Fibroblast of lung (primary cell): ENCODE data around the gene CCL17. TPM values are rescaled to one million over a fixed set of nuclear protein-coding genes. Genes with fewer than 3 reads are reported as not detected.

Experiments
- DNase-seq, 2 donors: peaks; one replicate each; pipeline versions ENCODE4 v3.0.0 to v3.0.0-alpha.2; 2010; ENCODE audit warnings: low read depth in 2 of 2
- H2AFZ ChIP-seq: 2 replicates; pipeline ENCODE4 v1.5.1; 2012; ENCODE audit warnings: low read length, control low read depth, inconsistent platforms
- H3K27ac ChIP-seq: 2 replicates; pipeline ENCODE4 v1.5.1; 2011; ENCODE audit warnings: low read length, control low read depth; ENCODE audit not compliant: insufficient read depth
- H3K27me3 ChIP-seq: 2 replicates; pipeline ENCODE4 v1.5.1; 2011; ENCODE audit warnings: mild to moderate bottlenecking, low read length; ENCODE audit not compliant: control insufficient read depth, insufficient read depth
- H3K36me3 ChIP-seq: 2 replicates; pipeline ENCODE4 v1.5.1; 2011; ENCODE audit warnings: low read length; ENCODE audit not compliant: control insufficient read depth, insufficient read depth
- H3K4me1 ChIP-seq: 2 replicates; pipeline ENCODE4 v1.5.1; 2011; ENCODE audit warnings: low read length; ENCODE audit not compliant: control insufficient read depth, insufficient read depth; ENCODE audit errors: extremely low read depth
- H3K4me2 ChIP-seq: 2 replicates; pipeline ENCODE4 v1.5.1; 2011; ENCODE audit warnings: low read length, control low read depth; ENCODE audit not compliant: insufficient read depth; ENCODE audit errors: extremely low read depth
- H3K4me3 ChIP-seq, 4 experiments: fragments of 200-600 bp in 1 of 4; sonication (generic) in 1 of 4; replicated peaks in 1 of 4; 2 replicates each; pipeline ENCODE4 v1.5.1; 2011 to 2016; ENCODE audit warnings: low read length in 4 of 4, low read depth in 3 of 4, mild to moderate bottlenecking in 3 of 4, control low read depth in 2 of 4, inconsistent platforms in 1 of 4, mixed read lengths in 1 of 4; ENCODE audit not compliant: insufficient read depth in 1 of 4; ENCODE audit errors: control extremely low read depth in 1 of 4
- H3K79me2 ChIP-seq: 2 replicates; pipeline ENCODE4 v1.5.1; 2012; ENCODE audit warnings: mild to moderate bottlenecking, low read length, inconsistent platforms; ENCODE audit not compliant: control insufficient read depth, insufficient read depth
- H3K9ac ChIP-seq: 2 replicates; pipeline ENCODE4 v1.5.1; 2011; ENCODE audit warnings: mild to moderate bottlenecking, low read length, control low read depth; ENCODE audit not compliant: insufficient read depth
- H3K9me3 ChIP-seq: 2 replicates; pipeline ENCODE4 v1.5.1; 2012; ENCODE audit warnings: low read depth, low read length; ENCODE audit not compliant: control insufficient read depth, insufficient read depth
- H4K20me1 ChIP-seq: 2 replicates; pipeline ENCODE4 v1.5.1; 2011; ENCODE audit warnings: low read length; ENCODE audit not compliant: control insufficient read depth, insufficient read depth; ENCODE audit errors: extremely low read depth
- CTCF ChIP-seq, 2 donors: IDR thresholded peaks in 1 of 2; conservative IDR thresholded peaks in 1 of 2; 1 replicate in 1 of 2; 2 replicates in 1 of 2; pipeline ENCODE4 v1.5.1; 2011 to 2012; ENCODE audit warnings: low read length in 2 of 2, control low read depth in 1 of 2, inconsistent platforms in 1 of 2, low read depth in 1 of 2, mild to moderate bottlenecking in 1 of 2
- EZH2 ChIP-seq: IDR thresholded peaks from 2 replicates; pipeline ENCODE4 v1.5.1; 2012; ENCODE audit warnings: low read length, control low read depth, mild to moderate bottlenecking; ENCODE audit errors: missing control alignments
- polyA minus RNA-seq: library from RNA; depleted of rRNA, polyadenylated mRNA; stranded (reverse); fragments of >200 nt; gene quantifications from 2 replicates; pipeline ENCODE4 v1.2.3, GENCODE V29; 2011; ENCODE audit warnings: low replicate concordance
- polyA plus RNA-seq, 2 donors: library from polyadenylated mRNA; depleted of rRNA in 1 of 2; stranded (reverse) in 1 of 2; unstranded in 1 of 2; fragments of >200 nt; gene quantifications; 2 replicates each; pipeline ENCODE4 v1.2.1, GENCODE V29; 2011 to 2012; ENCODE audit warnings: missing spikeins in 1 of 2
- total RNA-seq: library from RNA; depleted of rRNA; stranded (reverse); fragments of >200 nt; gene quantifications from 2 replicates; pipeline ENCODE4 v1.2.1, GENCODE V29; 2014

Gene CCL17
- total RNA-seq (not detected in 2 replicates), polyA plus RNA-seq (not detected in 2 replicates), polyA minus RNA-seq (not detected in 2 replicates)
- not detected in 2 replicates for polyA plus RNA-seq (2012)

GRCh38 chr16:57403965-57404817, at the start of gene CCL17:
Gene CCL17 (plus strand): TSS chr16:57404767. CDS start chr16:57413933, 9,166 bp downstream.
- H3K4me2 ChIP-seq, result no peak within 1 kb of the TSS
- H3K4me3 ChIP-seq, result no peak within 1 kb of the TSS

GRCh38 chr16:57355898-57356414, 48.6 kb upstream of the CCL17 start:
- no peak for TF ChIP-seq EZH2
- no peak for TF ChIP-seq CTCF (conservative IDR thresholded peaks at IDR 0.05 in 1 of 2, IDR thresholded peaks at IDR 0.05 in 1 of 2; ENCODE audit: low read depth in 1 of 2, low read length in 2 of 2)
- H2AFZ ChIP-seq, result no peak overlapping the region
- H4K20me1 ChIP-seq, result no peaks in the 10 kb centered on the region
- H3K9ac ChIP-seq, result no peak overlapping the region
- no peak overlapping the region for H3K4me3 ChIP-seq
- no peaks in the 10 kb centered on the region for H3K79me2 ChIP-seq
- no peaks in the 10 kb centered on the region for H3K4me1 ChIP-seq
- H3K4me2 ChIP-seq, result no peak overlapping the region
- no peaks in the 10 kb centered on the region for H3K9me3 ChIP-seq
- no peak overlapping the region for H3K27ac ChIP-seq
- no peak for DNase-seq
- H3K36me3 ChIP-seq, result no peaks in the 10 kb centered on the region
- H3K27me3 ChIP-seq, result no peaks in the 10 kb centered on the region

More at GRCh38 chr16:57403965-57404817, at the start of gene CCL17:
- H3K9me3 ChIP-seq, result no peaks in the 10 kb centered on the region
- DNase-seq, result no peak
- no peak within 1 kb of the TSS for H2AFZ ChIP-seq
- H3K36me3 ChIP-seq, result no peaks in the 10 kb centered on the region
- H3K9ac ChIP-seq, result no peak within 1 kb of the TSS
- no peaks in the 10 kb centered on the region for H3K4me1 ChIP-seq
- H4K20me1 ChIP-seq, result no peaks in the 10 kb centered on the region
- H3K79me2 ChIP-seq, result no peaks in the 10 kb centered on the region
- peaks cover 3% of the 10 kb centered on the region for H3K27me3 ChIP-seq
- H3K27ac ChIP-seq, result no peak within 1 kb of the TSS
- TF ChIP-seq CTCF (conservative IDR thresholded peaks at IDR 0.05 in 1 of 2, IDR thresholded peaks at IDR 0.05 in 1 of 2; ENCODE audit: low read depth in 1 of 2, low read length in 2 of 2), result no peak
- no peak for TF ChIP-seq EZH2

GRCh38 chr16:57356547-57356946, 48.0 kb upstream of the CCL17 start:
- H3K9ac ChIP-seq, result no peak overlapping the region
- H3K27me3 ChIP-seq, result no peaks in the 10 kb centered on the region
- H4K20me1 ChIP-seq, result no peaks in the 10 kb centered on the region
- no peaks in the 10 kb centered on the region for H3K36me3 ChIP-seq
- no peaks in the 10 kb centered on the region for H3K9me3 ChIP-seq
- no peak for TF ChIP-seq CTCF (conservative IDR thresholded peaks at IDR 0.05 in 1 of 2, IDR thresholded peaks at IDR 0.05 in 1 of 2; ENCODE audit: low read depth in 1 of 2, low read length in 2 of 2)
- no peak for TF ChIP-seq EZH2
- H3K4me1 ChIP-seq, result no peaks in the 10 kb centered on the region
- DNase-seq, result no peak
- no peak overlapping the region for H3K4me3 ChIP-seq
- no peaks in the 10 kb centered on the region for H3K79me2 ChIP-seq
- H3K4me2 ChIP-seq, result no peak overlapping the region
- no peak overlapping the region for H3K27ac ChIP-seq
- H2AFZ ChIP-seq, result no peak overlapping the region
